Testis (tissue), 2 donors: ENCODE data around the gene ZNF823.

ENCODE experiments used
- POLR2A ChIP-seq: fragments of 450-650 bp; IDR thresholded peaks from one replicate; pipeline ENCODE4 v1.6.1; 2017; ENCODE audit warnings: antibody characterized with exemption, mild to moderate bottlenecking, moderate library complexity
- TF ChIP-seq, protein P1 (sequence below), 3 experiments: fragments of 450-650 bp in 2 of 3; fragments of 200-600 bp in 1 of 3; sonication (generic) in 1 of 3; IDR thresholded peaks; one replicate each; pipeline ENCODE4 v1.5.1; 2016 to 2019; ENCODE audit warnings: antibody characterized with exemption in 3 of 3, mild to moderate bottlenecking in 2 of 3, moderate library complexity in 1 of 3

- TF ChIP-seq, protein P1, sequence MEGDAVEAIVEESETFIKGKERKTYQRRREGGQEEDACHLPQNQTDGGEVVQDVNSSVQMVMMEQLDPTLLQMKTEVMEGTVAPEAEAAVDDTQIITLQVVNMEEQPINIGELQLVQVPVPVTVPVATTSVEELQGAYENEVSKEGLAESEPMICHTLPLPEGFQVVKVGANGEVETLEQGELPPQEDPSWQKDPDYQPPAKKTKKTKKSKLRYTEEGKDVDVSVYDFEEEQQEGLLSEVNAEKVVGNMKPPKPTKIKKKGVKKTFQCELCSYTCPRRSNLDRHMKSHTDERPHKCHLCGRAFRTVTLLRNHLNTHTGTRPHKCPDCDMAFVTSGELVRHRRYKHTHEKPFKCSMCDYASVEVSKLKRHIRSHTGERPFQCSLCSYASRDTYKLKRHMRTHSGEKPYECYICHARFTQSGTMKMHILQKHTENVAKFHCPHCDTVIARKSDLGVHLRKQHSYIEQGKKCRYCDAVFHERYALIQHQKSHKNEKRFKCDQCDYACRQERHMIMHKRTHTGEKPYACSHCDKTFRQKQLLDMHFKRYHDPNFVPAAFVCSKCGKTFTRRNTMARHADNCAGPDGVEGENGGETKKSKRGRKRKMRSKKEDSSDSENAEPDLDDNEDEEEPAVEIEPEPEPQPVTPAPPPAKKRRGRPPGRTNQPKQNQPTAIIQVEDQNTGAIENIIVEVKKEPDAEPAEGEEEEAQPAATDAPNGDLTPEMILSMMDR (IDR thresholded peaks at IDR 0.05), result no peak
- TF ChIP-seq POLR2A, result no peak
These were observed 60.2 kb downstream of the ZNF823 start for GRCh38 chr19:11678504-11678903.
